Stimulated activated CD8-positive, alpha-beta memory T cell treated with anti-CD3 and anti-CD28 coated beads, Interleukin-7, amount 100 ng/mL, for 48 hours (primary cell): Measurements from ENCODE around the gene NADSYN1.

Experiments used
- DNase-seq, 2 donors: peaks; one replicate each; pipeline ENCODE4 v3.0.0-alpha.2; 2020; ENCODE audit warnings: low read depth in 1 of 2; ENCODE audit errors: extremely low read depth in 1 of 2

NADSYN1 gene

DNA sequence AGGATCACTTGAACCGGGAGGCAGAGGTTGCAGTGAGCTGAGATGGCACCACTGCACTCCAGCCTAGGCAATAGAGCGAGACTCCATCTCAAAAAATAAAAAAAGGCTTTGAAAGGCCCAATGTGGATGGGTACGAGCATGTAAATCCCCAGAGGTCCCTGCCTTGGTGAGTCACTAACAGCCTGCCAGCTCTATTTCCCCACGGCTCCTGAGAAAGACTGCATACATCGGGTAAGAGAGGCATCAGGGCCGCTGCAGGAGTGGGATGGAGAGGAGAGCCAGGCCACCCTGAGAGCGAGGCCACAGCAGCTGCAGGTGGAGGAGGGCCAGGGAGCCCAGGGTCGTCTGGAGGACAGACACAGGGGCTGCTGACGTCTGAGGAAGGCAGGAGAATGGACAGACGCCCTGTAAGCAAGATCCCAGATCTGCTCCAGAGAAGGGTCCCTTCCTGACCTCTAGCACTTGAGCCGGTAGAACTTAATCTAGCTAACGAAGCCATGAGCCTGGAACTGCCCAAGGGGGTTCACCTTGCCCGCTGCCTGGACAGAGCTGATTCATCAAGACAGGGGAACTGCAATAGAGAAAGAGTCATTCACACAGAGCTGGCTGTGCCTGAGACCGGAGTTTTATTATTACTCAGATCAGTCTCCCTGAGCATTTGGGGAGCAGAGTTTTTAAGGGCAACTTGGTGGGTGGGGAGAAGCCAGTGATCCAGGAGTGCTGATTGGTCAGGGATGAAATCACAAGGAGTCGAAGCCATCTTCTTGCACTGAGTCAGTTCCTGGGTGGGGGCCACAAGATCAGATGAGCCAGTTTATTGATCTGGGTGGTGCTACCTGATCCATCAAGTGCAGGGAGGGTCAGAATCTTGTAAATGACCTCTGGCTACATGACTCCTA is 90.1 kb downstream of the NADSYN1 start:
- peak in 1 of 2 donors; percentile 8 for DNase-seq

DNA sequence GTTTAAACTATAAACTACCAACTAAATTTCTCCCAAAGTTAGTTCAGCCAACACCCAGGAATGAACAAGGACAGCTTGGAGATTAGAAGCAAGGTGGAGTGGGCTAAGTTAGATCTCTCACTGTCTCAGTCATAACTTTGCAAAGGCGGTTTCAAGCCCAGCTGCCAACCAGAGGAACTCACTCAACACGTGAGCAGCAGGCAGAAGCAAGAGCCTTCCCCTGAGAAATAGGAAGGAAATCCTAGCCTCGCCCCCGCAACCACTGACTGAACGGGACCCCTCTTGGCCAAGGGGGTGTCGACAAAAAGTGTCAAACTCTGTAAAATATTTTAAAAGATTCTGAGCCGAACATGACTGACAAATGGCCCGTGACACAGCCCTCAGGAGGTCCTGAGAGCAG is 90.9 kb downstream of the NADSYN1 start:
- no peak for DNase-seq

DNA sequence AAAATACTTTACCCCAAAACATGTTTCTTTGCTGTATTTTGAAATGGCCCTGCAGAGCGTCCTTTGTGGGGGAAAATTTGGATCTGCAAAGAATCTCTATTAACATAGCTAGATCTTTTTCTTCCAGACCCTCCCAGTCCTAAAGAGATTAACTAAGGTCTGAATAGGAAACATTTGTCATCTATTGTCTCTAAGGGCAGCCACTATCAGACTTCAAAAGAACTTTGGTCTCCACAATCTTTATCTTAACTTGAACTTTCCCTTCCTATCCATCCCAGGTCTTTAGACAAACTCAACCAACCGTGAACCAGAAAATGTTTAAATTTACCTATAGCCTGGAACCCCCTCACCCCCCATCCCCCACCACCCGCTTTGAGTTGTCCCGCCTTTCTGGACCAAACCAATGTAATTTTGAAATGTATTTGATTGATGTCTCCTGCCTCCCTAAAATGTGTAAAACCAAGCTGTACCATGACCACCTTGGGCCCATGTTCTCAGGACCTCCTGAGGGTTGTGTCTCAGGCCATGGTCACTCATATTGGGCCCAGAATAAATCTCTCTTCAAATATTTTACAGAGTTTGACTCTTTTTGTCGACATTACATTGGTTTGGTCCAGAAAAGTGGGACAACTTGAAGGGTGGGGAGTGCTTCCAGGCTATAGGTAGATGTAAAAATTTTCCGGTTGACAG is 91.7 kb downstream of the NADSYN1 start:
- DNase-seq = no peak

DNA sequence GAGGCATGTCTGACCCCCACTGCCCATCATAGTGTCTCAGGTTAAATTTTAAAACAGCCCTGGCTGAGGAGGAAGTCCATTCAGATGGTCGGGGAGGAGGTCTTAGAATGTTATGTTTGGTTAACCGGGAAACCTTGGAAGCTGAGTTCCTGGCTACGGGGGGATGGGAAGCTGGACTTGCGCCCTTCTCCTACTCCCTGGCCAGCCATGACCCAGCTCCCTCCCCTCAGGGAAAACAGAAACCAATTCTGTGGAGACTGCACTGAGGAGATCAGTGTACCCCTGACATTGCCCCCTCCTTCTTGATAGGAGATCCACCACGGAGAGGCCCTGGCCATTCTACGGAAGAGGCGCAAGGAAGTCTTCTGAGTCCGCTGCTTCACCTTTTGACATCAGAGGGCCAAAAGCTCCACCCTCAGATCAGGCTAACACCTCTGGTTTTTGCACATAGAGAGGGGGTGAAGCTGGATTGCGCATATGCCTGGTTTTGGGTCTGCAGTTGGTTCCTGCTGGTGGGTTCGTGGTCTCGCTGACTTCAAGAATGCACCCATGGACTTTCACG is 92.5 kb downstream of the NADSYN1 start:
- no peak for DNase-seq

DNA sequence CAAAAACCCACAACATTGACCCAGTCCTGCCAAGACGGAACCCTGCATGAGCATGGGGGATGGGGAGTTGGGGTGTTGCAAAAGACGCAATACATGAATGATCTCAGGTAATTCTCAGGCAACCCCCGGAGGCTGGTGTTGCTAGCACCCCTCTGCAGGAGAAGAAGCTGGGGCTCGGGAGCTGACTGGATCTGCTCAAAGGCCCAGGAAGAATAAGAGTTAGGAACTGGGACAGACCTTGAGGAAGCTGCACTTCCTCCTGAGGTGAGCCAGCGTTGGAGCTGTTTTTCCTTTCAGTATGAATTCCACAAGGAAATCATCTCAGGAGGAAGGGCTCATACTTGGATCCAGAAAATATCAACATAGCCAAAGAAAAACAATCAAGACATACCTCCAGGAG is 95.1 kb downstream of the NADSYN1 start, which contains the start of gene KRTAP5-9:
TSS of gene KRTAP5-9 (plus strand) at position 301 of the 400 bp plus-strand sequence. CDS start 238 bp downstream, outside the sequence.
- no peak for DNase-seq

DNA sequence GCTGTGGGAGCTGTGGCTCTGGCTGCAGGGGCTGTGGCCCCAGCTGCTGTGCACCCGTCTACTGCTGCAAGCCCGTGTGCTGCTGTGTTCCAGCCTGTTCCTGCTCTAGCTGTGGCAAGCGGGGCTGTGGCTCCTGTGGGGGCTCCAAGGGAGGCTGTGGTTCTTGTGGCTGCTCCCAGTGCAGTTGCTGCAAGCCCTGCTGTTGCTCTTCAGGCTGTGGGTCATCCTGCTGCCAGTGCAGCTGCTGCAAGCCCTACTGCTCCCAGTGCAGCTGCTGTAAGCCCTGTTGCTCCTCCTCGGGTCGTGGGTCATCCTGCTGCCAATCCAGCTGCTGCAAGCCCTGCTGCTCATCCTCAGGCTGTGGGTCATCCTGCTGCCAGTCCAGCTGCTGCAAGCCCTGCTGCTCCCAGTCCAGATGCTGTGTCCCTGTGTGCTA is 95.7 kb downstream of the NADSYN1 start:
- DNase-seq = no peak
